Central memory CD8-positive, alpha-beta T cell (primary cell): Measurements from ENCODE around the gene BICRAL.

Experiments
- ATAC-seq: fragments of 150-1000 bp; cut with Tn5 transposase; replicated peaks from 2 replicates; pipeline ENCODE4 v1.10.0; 2022; ENCODE audit warnings: mild to moderate bottlenecking, moderate FRiP score, moderate number of reproducible peaks; ENCODE audit not compliant: poor library complexity, severe bottlenecking; ENCODE audit errors: extremely low read depth
- DNase-seq, 2 donors: peaks; one replicate each; pipeline ENCODE4 v3.0.0; 2021; ENCODE audit warnings: low spot score in 2 of 2
- H3K27ac Mint-ChIP-seq: one replicate; pipeline ENCODE4 v1.8.0; 2022; ENCODE audit warnings: low read depth, mild to moderate bottlenecking, moderate library complexity, mixed read lengths
- H3K27me3 Mint-ChIP-seq: one replicate; pipeline ENCODE4 v1.8.0; 2022; ENCODE audit warnings: mixed read lengths
- H3K36me3 Mint-ChIP-seq: one replicate; pipeline ENCODE4 v1.8.0; 2022; ENCODE audit warnings: mild to moderate bottlenecking, moderate library complexity, mixed read lengths; ENCODE audit not compliant: insufficient read depth
- H3K4me1 Mint-ChIP-seq: one replicate; pipeline ENCODE4 v1.8.0; 2022; ENCODE audit warnings: mixed read lengths
- H3K4me3 Mint-ChIP-seq: one replicate; pipeline ENCODE4 v1.8.0; 2022; ENCODE audit warnings: mild to moderate bottlenecking, moderate library complexity, mixed read lengths
- H3K9me3 Mint-ChIP-seq: one replicate; pipeline ENCODE4 v1.8.0; 2022; ENCODE audit warnings: mixed read lengths

BICRAL gene

DNA sequence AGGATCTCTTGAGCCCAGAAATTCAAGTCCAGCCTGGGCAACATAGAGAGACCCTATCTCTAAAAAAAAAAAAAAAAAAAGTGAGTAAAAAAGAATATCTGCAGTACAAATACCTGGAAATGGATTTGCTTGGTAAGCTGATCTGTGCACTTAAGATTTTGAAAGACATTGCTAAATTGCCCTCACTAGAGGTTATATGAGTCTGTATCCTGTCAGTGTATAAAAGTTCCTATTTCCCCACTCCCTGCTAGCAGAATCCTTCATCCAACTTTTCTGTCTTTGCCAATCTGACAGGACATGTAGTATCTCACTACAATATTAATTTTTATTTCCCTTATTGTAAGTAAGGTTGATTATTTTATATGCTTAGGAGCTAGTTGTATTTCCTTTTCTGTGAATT is 36.1 kb downstream of the BICRAL start:
- Mint-ChIP-seq H3K36me3 (peaks cover 10% of the 10 kb centered on the region), H3K9me3 (no peaks in the 10 kb centered on the region), H3K27ac (no peak overlapping the region), H3K27me3 (no peaks in the 10 kb centered on the region), H3K4me3 (no peak overlapping the region), H3K4me1 (peaks cover 31% of the 10 kb centered on the region)
- ATAC-seq (no peak), DNase-seq (no peak)

DNA sequence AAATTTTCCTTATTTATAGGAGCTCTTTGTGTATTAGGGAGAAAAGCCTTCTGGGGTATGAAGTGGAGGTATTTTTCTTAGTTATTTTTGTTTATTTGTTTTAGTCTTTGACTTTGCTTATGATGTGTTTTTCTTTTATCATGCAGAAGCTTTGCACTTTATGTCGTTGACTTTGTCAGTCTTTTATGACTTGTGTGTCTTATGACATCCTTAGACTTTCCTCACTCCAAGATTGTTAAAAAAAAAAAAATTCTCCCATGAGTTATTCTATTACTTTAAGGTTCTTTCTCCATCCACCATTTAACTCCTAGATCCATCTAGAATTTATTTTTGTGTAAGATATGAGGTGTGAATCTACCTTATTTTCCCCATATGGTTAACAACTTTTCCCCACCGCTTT is 36.6 kb downstream of the BICRAL start:
- H3K4me3 Mint-ChIP-seq, result no peak overlapping the region
- no peaks in the 10 kb centered on the region for H3K9me3 Mint-ChIP-seq
- peaks cover 14% of the 10 kb centered on the region for H3K36me3 Mint-ChIP-seq
- no peaks in the 10 kb centered on the region for H3K27me3 Mint-ChIP-seq
- H3K4me1 Mint-ChIP-seq, result peaks cover 31% of the 10 kb centered on the region
- ATAC-seq (no peak), DNase-seq (no peak)
- H3K27ac Mint-ChIP-seq, result peak overlapping the region; percentile 49

DNA sequence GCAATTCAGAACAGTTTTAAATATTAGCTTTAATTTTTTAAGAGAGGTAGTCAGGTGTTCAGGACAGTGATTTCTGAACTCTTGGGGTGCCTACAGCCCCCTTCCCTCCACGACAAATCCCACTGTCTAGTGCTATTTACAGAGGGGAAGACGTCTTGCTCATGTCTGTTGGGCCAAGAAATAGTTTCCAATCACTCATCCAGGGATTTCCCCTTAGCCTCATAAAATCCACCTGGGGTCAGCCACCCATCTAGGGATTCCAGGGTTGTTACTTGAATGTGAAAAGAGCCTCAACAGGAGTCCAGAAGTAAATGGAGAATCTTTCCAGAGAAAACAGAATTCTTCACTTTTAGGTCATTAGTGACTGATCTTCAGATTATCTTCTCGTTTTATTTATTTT is 37.0 kb downstream of the BICRAL start:
- H3K9me3 Mint-ChIP-seq, result no peaks in the 10 kb centered on the region
- H3K27me3 Mint-ChIP-seq, result no peaks in the 10 kb centered on the region
- no peak for DNase-seq
- H3K27ac Mint-ChIP-seq, result peak overlapping the region; percentile 49
- no peak for ATAC-seq
- no peak overlapping the region for H3K4me3 Mint-ChIP-seq
- H3K36me3 Mint-ChIP-seq, result peaks cover 14% of the 10 kb centered on the region
- H3K4me1 Mint-ChIP-seq, result peaks cover 31% of the 10 kb centered on the region

DNA sequence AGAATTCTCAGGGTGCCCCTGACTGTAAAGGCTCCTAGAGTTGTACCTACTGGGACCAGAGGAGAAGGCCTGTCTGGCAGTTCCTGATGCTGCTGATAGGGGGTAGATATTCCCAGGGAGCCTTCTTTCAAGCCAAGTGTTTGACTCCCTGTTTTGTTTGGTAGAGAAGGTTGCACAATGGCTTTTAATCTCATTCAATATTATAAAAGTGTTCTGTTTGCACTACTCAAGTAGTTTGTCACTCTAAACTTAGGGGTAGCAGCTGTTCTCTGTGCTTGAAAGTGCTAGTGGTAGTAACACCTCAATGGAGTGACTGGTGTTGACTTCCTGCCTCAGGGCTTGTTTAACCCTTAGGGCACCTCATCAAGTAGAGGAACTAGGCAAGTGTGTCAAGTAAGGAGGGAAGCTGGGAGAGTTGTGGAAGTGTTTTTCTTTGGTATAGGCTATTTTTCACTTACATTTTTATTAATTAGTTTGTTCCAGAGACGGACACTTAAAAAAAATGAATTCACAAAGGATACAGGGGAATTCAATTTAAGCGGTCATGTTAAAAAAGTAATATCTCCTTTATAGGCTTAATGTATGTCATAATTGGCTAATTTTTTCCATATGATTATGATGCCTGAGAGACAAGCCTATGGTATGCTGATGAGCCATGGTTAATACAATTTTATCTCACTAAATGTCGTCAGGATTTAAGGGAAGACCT is 38.1 kb downstream of the BICRAL start:
- H3K9me3 Mint-ChIP-seq, result no peaks in the 10 kb centered on the region
- peaks cover 15% of the 10 kb centered on the region for H3K36me3 Mint-ChIP-seq
- ATAC-seq (peak; percentile 96), DNase-seq (no peak)
- H3K27ac Mint-ChIP-seq, result peak overlapping the region; percentile 75
- H3K4me3 Mint-ChIP-seq, result no peak overlapping the region
- no peaks in the 10 kb centered on the region for H3K27me3 Mint-ChIP-seq
- peaks cover 31% of the 10 kb centered on the region for H3K4me1 Mint-ChIP-seq

DNA sequence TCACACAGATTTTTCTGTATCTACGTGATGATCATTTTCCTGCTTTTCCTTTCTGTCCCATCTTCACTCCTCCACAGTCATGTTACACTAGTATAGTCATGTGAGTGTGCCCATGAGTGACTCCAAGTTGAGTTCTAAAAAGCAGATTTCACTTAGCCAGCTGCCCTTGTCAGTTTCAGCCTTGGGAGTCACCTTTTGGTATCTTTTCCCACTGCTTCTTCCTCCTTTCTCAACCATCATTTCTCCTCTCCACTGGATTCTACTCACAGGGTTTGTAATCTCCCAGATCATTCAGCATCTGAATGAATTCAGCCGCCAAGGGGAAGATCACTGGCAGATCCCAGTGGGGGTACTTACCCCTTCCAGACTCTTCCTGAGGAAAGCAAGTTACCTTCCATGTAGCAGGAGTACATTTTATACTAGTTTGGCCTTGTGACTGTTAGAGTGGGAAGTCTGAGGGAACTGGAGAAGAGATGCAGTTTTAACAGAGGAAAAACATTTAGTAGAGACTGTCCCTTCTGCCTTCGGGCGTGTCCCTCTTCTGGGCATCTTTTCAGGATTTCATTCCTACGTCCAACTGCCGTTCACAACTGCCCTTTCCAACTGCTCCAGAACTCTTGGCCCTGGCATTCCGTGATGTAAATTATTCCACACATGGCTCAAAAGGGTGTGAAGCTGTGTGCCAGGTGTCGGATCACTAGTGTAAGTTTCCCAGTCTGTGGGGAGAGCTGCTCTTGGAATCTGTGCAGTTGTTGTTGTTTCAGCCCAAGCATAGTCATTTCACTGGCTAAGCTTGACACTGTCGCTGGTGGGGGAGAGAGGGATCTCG is 38.9 kb downstream of the BICRAL start:
- peak overlapping the region; percentile 75 for H3K27ac Mint-ChIP-seq
- DNase-seq (no peak), ATAC-seq (no peak)
- H3K4me1 Mint-ChIP-seq, result peaks cover 31% of the 10 kb centered on the region
- no peaks in the 10 kb centered on the region for H3K9me3 Mint-ChIP-seq
- no peak overlapping the region for H3K4me3 Mint-ChIP-seq
- H3K36me3 Mint-ChIP-seq, result peaks cover 17% of the 10 kb centered on the region
- no peaks in the 10 kb centered on the region for H3K27me3 Mint-ChIP-seq

DNA sequence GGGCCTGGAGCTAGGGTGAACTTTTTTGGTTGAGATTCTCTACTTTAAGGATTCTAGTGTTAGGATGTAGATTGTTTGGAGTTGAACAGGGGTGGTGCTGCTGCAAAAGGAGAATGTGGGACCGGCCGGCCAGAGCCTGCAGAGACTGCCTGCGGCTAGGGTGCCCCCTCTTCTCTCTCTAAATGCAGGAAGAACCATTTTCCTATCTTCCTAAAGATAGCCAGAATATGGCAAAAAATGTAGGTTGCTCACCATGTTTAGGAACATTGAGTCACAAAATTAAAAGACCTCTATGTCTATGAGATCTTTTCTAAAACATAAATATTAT is 39.5 kb downstream of the BICRAL start:
- ATAC-seq, result no peak
- H3K36me3 Mint-ChIP-seq, result peaks cover 19% of the 10 kb centered on the region
- no peaks in the 10 kb centered on the region for H3K9me3 Mint-ChIP-seq
- no peak overlapping the region for H3K4me3 Mint-ChIP-seq
- H3K27me3 Mint-ChIP-seq, result no peaks in the 10 kb centered on the region
- peaks cover 31% of the 10 kb centered on the region for H3K4me1 Mint-ChIP-seq
- H3K27ac Mint-ChIP-seq, result no peak overlapping the region
- DNase-seq, result no peak

DNA sequence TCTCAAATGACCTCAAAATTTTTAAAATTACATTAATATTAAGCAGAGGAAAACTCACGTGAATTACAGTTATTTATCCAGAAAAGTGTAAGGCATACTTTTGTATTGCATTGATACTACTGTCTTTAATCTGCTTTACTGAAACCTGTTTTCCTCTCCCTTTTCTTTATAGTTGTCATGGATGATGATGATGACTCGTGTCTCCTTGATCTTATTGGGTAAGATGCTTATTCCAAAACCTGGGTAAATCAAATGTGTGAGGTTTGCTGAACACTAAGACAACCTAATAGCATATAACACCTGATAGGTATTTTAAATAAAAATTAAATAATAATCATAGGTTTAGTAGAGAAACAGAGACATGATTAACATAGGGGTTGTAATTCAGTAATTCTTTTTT is 40.0 kb downstream of the BICRAL start:
- DNase-seq, result no peak
- H3K4me1 Mint-ChIP-seq, result peaks cover 31% of the 10 kb centered on the region
- H3K36me3 Mint-ChIP-seq, result peaks cover 23% of the 10 kb centered on the region
- no peak for ATAC-seq
- H3K27ac Mint-ChIP-seq, result no peak overlapping the region
- no peaks in the 10 kb centered on the region for H3K9me3 Mint-ChIP-seq
- no peak overlapping the region for H3K4me3 Mint-ChIP-seq
- H3K27me3 Mint-ChIP-seq, result no peaks in the 10 kb centered on the region

DNA sequence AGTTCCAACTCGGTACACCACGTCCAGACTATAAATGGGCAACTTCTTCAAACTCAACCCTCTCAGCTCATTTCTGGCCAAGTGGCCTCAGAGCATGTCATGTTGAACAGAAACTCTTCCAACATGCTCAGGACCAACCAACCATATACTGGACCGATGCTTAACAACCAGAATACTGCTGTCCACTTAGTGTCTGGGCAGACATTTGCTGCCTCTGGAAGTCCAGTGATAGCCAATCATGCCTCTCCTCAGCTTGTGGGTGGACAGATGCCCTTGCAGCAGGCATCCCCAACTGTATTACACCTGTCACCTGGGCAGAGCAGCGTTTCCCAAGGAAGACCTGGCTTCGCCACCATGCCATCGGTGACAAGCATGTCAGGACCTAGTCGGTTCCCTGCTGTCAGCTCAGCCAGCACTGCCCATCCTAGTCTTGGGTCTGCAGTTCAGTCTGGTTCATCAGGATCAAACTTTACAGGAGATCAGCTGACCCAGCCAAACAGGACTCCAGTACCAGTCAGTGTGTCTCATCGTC is 47.8 kb downstream of the BICRAL start:
- Mint-ChIP-seq H3K9me3 (no peaks in the 10 kb centered on the region), H3K36me3 (peaks cover 50% of the 10 kb centered on the region), H3K4me1 (peaks cover 16% of the 10 kb centered on the region), H3K4me3 (no peak overlapping the region), H3K27ac (no peak overlapping the region), H3K27me3 (no peaks in the 10 kb centered on the region)
- DNase-seq (no peak), ATAC-seq (no peak)

DNA sequence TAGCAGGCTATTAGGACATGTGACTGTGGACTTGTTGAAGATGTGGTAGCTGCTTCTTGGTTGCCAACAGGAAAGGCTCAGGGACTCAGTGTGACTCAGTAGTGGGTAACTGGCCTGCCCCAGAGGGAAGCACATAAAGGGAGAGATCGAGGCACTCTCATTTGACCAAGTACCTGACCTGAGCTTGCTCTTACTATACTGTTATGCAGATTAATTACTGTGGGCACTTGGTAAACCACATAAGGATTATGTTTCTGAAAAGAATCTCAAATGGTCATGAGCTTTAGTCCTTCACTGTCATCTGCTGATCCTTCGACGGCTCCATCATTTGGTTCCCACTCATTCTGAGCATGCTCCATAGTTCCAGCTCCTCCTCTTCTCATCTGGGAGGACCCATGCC is 49.4 kb downstream of the BICRAL start:
- DNase-seq (no peak), ATAC-seq (no peak)
- peaks cover 22% of the 10 kb centered on the region for H3K4me1 Mint-ChIP-seq
- H3K36me3 Mint-ChIP-seq, result peaks cover 45% of the 10 kb centered on the region
- H3K4me3 Mint-ChIP-seq, result no peak overlapping the region
- H3K27ac Mint-ChIP-seq, result peak overlapping the region; percentile 54
- no peaks in the 10 kb centered on the region for H3K9me3 Mint-ChIP-seq
- H3K27me3 Mint-ChIP-seq, result no peaks in the 10 kb centered on the region

DNA sequence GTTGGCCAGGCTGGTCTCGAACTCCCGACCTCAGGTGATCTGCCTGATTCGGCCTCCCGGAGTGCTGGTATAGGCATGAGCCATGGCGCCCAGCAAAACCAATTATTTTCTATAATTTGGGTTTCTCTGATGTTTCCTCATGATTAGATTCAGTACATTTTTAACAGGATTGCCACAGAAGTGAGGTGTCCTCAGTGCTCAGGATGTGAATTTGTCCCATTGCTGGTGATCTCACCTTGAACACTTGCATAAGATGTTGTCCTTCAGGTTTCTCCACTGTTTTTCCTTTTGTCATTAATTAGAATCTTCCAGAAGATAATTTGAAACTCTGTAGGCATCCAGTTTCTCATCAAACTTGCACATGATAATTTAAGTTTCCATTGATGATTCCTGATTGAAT is 52.2 kb downstream of the BICRAL start:
- DNase-seq (no peak), ATAC-seq (no peak)
- Mint-ChIP-seq H3K27ac (peak overlapping the region; percentile 39), H3K27me3 (no peaks in the 10 kb centered on the region), H3K4me1 (peaks cover 22% of the 10 kb centered on the region), H3K9me3 (no peaks in the 10 kb centered on the region), H3K36me3 (peaks cover 31% of the 10 kb centered on the region), H3K4me3 (no peak overlapping the region)

DNA sequence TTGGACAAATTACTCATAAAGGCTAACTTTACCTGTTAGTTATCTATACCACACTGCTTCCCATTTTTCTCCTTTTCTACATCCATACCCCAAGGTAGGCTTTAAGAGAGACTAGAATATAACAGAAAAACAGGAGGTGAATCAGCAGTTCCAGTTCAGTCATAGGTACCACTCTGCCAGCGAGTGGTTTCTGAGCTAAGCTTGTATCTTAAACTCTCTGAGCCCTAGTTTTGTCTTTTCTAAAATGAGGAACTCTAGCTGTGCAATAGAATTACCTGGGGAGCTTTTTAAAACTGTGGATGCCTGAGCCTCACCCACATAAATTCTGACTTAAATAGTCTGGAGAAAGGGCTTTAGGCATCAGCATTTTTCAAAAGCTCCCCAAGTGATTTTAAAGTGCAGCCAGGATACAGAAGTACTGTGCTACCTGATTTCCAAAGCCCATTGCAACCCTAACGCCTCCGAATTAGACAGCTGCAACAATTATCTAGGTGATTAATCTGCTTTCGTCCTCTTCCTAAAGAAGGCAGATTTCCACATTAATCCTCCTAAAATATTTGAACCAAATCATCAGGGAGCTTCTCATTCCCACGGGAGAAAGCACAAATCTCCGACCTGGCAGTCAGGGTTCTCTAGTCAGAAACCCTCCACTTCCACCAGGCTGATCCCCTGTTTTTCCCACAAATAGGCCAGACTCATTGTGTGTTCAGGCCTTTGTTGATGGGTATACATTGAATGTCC is 60.2 kb downstream of the BICRAL start:
- DNase-seq, result no peak
- Mint-ChIP-seq H3K36me3 (peaks cover 26% of the 10 kb centered on the region), H3K27ac (peak overlapping the region; percentile 35), H3K4me3 (no peak overlapping the region), H3K27me3 (no peaks in the 10 kb centered on the region), H3K4me1 (peaks cover 18% of the 10 kb centered on the region), H3K9me3 (no peaks in the 10 kb centered on the region)
- ATAC-seq, result no peak

DNA sequence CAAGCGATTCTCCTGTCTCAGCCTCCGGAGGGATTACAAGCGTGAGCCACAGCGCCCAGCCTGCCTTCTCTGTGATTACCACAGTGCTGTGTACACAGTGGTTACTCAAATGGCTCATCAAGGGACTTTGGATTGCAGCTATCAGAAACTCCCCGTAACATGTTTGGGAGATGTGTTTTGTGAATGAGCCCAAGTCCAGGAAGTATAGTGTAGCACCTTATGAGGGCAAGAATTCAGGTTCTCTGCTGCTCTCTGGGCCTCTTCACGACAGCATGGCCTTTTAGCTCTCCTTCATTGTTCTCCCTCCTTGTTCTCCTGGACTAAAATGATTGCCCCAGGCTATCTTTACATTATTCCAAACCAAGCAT is 63.5 kb downstream of the BICRAL start:
- Mint-ChIP-seq H3K27me3 (no peaks in the 10 kb centered on the region), H3K4me1 (peaks cover 18% of the 10 kb centered on the region), H3K36me3 (peaks cover 25% of the 10 kb centered on the region), H3K27ac (no peak overlapping the region), H3K9me3 (no peaks in the 10 kb centered on the region), H3K4me3 (no peak overlapping the region)
- no peak for DNase-seq
- ATAC-seq, result no peak
